ENCODE data around the gene VOPP1. TPM values are rescaled to one million over a fixed set of nuclear protein-coding genes. Genes with fewer than 3 reads are reported as not detected.
A peak's percentile ranks its signal among the peaks of the same experiment; 100 is the strongest.

VOPP1 gene
- total and polyA plus RNA-seq, 2 of the 13 experiments (the other 11 are each of a cell fraction or from before 2014, with no cell fraction given): 21.8 to 55.3 TPM

GRCh38 chr7:55569797-55570196 lies 2.5 kb downstream of the VOPP1 start:
- ChIA-PET CTCF (ENCODE audit: low intra/inter-chr PET ratio, low total read pairs) (no interaction called here), POLR2A (no interaction called here)
- Histone ChIP-seq H2AFZ (ENCODE audit: low read length) (no peak overlapping the region), H3K4me3 (replicated peaks in 1 of 3; ENCODE audit: insufficient read depth in 1 of 3, low read depth in 2 of 3, low read length in 3 of 3) (no peak overlapping the region), H3K36me3 (replicated peaks in 1 of 2; ENCODE audit: control insufficient read depth in 1 of 2, insufficient read depth in 2 of 2, low read length in 2 of 2) (no peaks in the 10 kb centered on the region), H3K4me2 (ENCODE audit: low read depth, low read length) (peak overlapping the region; percentile 37; the same call in 1 of the 2 replicates), H3K9ac (ENCODE audit: insufficient read depth, low read depth, low read length) (no peak overlapping the region), H3K27me3 (ENCODE audit: control insufficient read depth in 1 of 2, insufficient read depth in 2 of 2, low read length in 2 of 2) (no peaks in the 10 kb centered on the region; a peak in 1 of 5 replicates), H3K9me3 (ENCODE audit: low read length) (no peaks in the 10 kb centered on the region), H4K20me1 (ENCODE audit: insufficient read depth, low read length) (peaks cover 3% of the 10 kb centered on the region; the same call in 1 of the 2 replicates), H3K27ac (ENCODE audit: extremely low read length, insufficient read depth, low read length) (no peak overlapping the region), H3K4me1 (ENCODE audit: insufficient read depth, low read length) (peaks cover 66% of the 10 kb centered on the region), H3K79me2 (ENCODE audit: insufficient read depth, low read length) (peaks cover 63% of the 10 kb centered on the region)
- ATAC-seq (no peak), FAIRE-seq (no peak), DNase-seq (ENCODE audit: low spot score) (no peak)
- TF ChIP-seq ZNF629 (CRISPR knock-in tag; conservative IDR thresholded peaks at IDR 0.05) (no peak), THRA (CRISPR knock-in tag; IDR thresholded peaks at IDR 0.05; ENCODE audit: borderline replicate concordance) (no peak), GFI1 (CRISPR knock-in tag; IDR thresholded peaks at IDR 0.05; ENCODE audit: borderline replicate concordance) (no peak), ZBTB21 (CRISPR knock-in tag; IDR thresholded peaks at IDR 0.05) (no peak), ZXDC (CRISPR knock-in tag; IDR thresholded peaks at IDR 0.05) (no peak), CC2D1A (CRISPR knock-in tag; IDR thresholded peaks at IDR 0.05) (no peak), EEA1 (CRISPR knock-in tag; IDR thresholded peaks at IDR 0.05; ENCODE audit: borderline replicate concordance) (no peak), KDM4B (CRISPR knock-in tag; IDR thresholded peaks at IDR 0.05) (no peak), GTF3A (CRISPR knock-in tag; conservative IDR thresholded peaks at IDR 0.05) (no peak), TFE3 (CRISPR knock-in tag; IDR thresholded peaks at IDR 0.05) (no peak), ELF1 (CRISPR knock-in tag; IDR thresholded peaks at IDR 0.05) (no peak), ARID2 (CRISPR knock-in tag; IDR thresholded peaks at IDR 0.05; ENCODE audit: borderline replicate concordance) (no peak), POLR2G (IDR thresholded peaks at IDR 0.05; ENCODE audit: low read depth, low read length) (no peak)
- WGBS (ENCODE audit: low lambda C conversion rate): 89% methylated on average over 4 of the region's 4 CpGs
- in situ Hi-C loops (cut with HindIII; ENCODE audit: extremely low pct_ligation_motif_present, low pct_unique_long_range_greater_than_20kb) (no loop called here), intact Hi-C loops (cut with micrococcal nuclease; ENCODE audit: unreplicated experiment) (loop anchor here (2.0 to 10.0 kb wide), 2 partner anchors 145 to 205 kb away; partner anchors contain the start of gene LANCL2)
- BruUV-seq (replicated peaks): no TSS peak

Data from HepG2 (cell line).